Right lobe of liver (tissue), 6 donors: ENCODE results near the gene GSTO1. TPM values are rescaled to one million over a fixed set of nuclear protein-coding genes. Genes with fewer than 3 reads are reported as not detected.

Experiments used
- ATAC-seq, 4 donors: fragments of 200-7000 bp; cut with Tn5 transposase; one replicate each; pipeline ENCODE4 v1.9.1; 2020; ENCODE audit warnings: mild to moderate bottlenecking in 4 of 4, moderate library complexity in 4 of 4
- DNase-seq, 3 donors: peaks; one replicate each; pipeline ENCODE4 v3.0.0-alpha.2; 2020
- H3K27ac ChIP-seq, 3 donors: fragments of 200-600 bp; one replicate each; pipeline ENCODE4 v1.8.0; 2022
- H3K27me3 ChIP-seq, 2 donors: fragments of 200-600 bp; one replicate each; pipeline ENCODE4 v1.8.0; 2022
- H3K36me3 ChIP-seq, 4 donors: fragments of 200-600 bp; sonication (generic) in 1 of 4; one replicate each; pipeline versions ENCODE4 v1.5.1 to v1.8.0; 2017 to 2022; ENCODE audit warnings: control low read depth in 1 of 4
- H3K4me1 ChIP-seq, 4 donors: fragments of 200-600 bp; sonication (generic) in 1 of 4; one replicate each; pipeline versions ENCODE4 v1.5.1 to v1.8.0; 2017 to 2022; ENCODE audit warnings: control low read depth in 1 of 4
- H3K4me3 ChIP-seq, 3 donors: fragments of 200-600 bp; one replicate each; pipeline ENCODE4 v1.8.0; 2022
- H3K9me3 ChIP-seq, 4 donors: fragments of 200-600 bp; sonication (generic) in 1 of 4; one replicate each; pipeline versions ENCODE4 v1.5.1 to v1.8.0; 2017 to 2022; ENCODE audit warnings: control low read depth in 1 of 4
- POLR2A ChIP-seq: fragments of 450-650 bp; IDR thresholded peaks from one replicate; pipeline ENCODE4 v1.6.1; 2017; ENCODE audit warnings: antibody characterized with exemption, mild to moderate bottlenecking
- WGBS: methylation state at CpG from one replicate; pipeline ENCODE4 v1.1.6; 2018; ENCODE audit warnings: low coverage, low lambda C conversion rate; ENCODE audit not compliant: insufficient coverage; ENCODE audit errors: missing lambda C conversion rate; 5-methylcytosine and 5-hydroxymethylcytosine counted together
- intact Hi-C, 2 donors: fragments of 100-400 bp; cut with DNase I; formaldehyde crosslinking; loops; one replicate each; pipeline versions ENCODE4 v1.11.2 to v1.14.1; 2022
- total RNA-seq, 6 experiments: library from RNA; depleted of rRNA in 2 of 6; stranded (reverse); fragments of >200 nt in 2 of 6; fragmentation: NEBNext Ultra II Directional in 3 of 6; extraction: Animal tissue kit (Norgen Biotek cat#: 25700) in 3 of 6; gene quantifications; one replicate each; pipeline versions ENCODE4 v1.1.0 to v1.2.4, GENCODE V29; 2016 to 2023
- TF ChIP-seq, protein P1 (sequence below), 4 donors: fragments of 200-600 bp in 3 of 4; fragments of 450-650 bp in 1 of 4; IDR thresholded peaks; one replicate each; pipeline versions ENCODE4 v1.5.1 to v1.8.0; 2016 to 2022; ENCODE audit warnings: antibody characterized with exemption in 4 of 4, mild to moderate bottlenecking in 2 of 4
- donor health status: DM: no; HTN: yes; CAD: no.
- donor health status: DM: no; HTN: no; CAD: no.
- donor health status: DM: no; HTN: no; CAD: no.
- donor health status: DM: no; HTN: yes; CAD: no.
- donor health status: DM: no; HTN: yes; CAD: no.

The GSTO1 gene
- total RNA-seq, 6 experiments from 2014 or later = 205 to 273 (median 240) TPM

DNA sequence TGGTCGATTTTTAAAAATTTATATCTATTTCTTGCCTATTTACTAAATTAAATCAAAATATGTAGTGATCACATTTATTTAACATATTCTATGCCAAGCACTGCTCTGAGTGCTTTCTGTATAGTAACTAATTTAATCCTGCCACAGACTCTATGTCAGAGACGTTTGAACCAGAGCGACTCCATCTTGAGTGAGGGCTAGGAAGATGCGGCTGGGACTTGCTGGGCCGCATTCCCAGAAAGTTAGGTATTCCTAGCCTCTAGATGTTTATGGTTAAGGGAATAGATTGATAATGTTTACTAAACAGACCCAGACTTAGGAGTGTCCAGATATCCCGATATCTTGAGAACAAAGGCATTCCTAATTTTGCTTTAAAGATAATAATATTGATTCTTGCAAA is 3.2 kb upstream of the GSTO1 start:
- H3K9me3 ChIP-seq = no peaks in the 10 kb centered on the region
- intact Hi-C loops = no loop called here
- WGBS = 86% methylated on average over 6 of the region's 6 CpGs
- H3K4me3 ChIP-seq = no peak overlapping the region
- ATAC-seq = no peak
- no peak for DNase-seq
- H3K4me1 ChIP-seq = peaks cover 0 to 31% (median 10%) of the 10 kb centered on the region in 4 donors
- no peaks in the 10 kb centered on the region for H3K36me3 ChIP-seq
- TF ChIP-seq, protein P1, sequence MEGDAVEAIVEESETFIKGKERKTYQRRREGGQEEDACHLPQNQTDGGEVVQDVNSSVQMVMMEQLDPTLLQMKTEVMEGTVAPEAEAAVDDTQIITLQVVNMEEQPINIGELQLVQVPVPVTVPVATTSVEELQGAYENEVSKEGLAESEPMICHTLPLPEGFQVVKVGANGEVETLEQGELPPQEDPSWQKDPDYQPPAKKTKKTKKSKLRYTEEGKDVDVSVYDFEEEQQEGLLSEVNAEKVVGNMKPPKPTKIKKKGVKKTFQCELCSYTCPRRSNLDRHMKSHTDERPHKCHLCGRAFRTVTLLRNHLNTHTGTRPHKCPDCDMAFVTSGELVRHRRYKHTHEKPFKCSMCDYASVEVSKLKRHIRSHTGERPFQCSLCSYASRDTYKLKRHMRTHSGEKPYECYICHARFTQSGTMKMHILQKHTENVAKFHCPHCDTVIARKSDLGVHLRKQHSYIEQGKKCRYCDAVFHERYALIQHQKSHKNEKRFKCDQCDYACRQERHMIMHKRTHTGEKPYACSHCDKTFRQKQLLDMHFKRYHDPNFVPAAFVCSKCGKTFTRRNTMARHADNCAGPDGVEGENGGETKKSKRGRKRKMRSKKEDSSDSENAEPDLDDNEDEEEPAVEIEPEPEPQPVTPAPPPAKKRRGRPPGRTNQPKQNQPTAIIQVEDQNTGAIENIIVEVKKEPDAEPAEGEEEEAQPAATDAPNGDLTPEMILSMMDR (IDR thresholded peaks at IDR 0.05) = no peak
- no peak for TF ChIP-seq POLR2A
- no peaks in the 10 kb centered on the region for H3K27me3 ChIP-seq
- no peak overlapping the region for H3K27ac ChIP-seq

DNA sequence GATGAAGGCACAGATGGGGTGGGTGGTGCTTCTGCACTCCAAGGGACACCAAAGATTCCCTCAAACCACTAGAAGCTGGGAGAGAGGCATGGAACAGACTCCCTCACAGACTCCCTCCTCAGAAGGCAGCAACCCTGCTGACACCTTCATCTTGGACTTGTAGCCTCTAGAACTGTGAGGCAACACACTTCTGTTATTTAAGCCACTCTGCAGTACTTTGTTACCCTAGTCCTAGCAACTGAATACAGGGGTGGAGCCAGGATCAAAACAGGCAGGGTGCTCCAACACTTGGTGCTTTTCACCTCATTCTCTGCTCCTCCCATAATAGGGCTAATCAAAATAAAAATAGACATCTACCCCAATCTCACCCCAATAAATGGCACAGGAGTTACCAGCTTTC is 2.3 kb upstream of the GSTO1 start:
- Histone ChIP-seq H3K36me3 (peaks cover 0 to 2% (median 0%) of the 10 kb centered on the region in 4 donors), H3K9me3 (no peaks in the 10 kb centered on the region), H3K27ac (peak overlapping the region in 2 of 3 donors; percentile 99), H3K27me3 (no peaks in the 10 kb centered on the region), H3K4me3 (no peak overlapping the region), H3K4me1 (peaks cover 0 to 40% (median 13%) of the 10 kb centered on the region in 4 donors)
- ATAC-seq (no peak), DNase-seq (no peak)
- TF ChIP-seq POLR2A = no peak
- TF ChIP-seq, protein P1 (IDR thresholded peaks at IDR 0.05) = no peak
- intact Hi-C loops = no loop called here

DNA sequence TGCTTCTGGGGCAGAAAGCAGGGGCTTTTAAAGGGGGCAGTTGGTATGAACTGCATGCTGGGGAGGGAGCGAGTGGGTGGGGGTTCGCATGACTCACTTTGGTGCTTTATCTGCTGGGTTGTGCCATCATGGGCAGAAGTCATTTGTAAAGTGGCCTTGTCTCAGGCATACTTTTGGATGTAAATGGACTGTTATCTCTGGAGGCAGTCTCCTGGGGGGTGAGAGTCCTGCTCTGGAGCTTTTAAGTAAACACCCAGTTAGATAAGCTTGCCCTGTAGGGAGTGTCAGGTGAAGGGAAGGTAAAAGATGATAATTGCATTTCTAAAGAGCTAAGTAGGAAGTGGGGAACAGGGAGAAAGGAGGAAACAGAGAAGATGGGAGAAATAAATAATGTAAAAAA is 1.6 kb upstream of the GSTO1 start:
- Histone ChIP-seq H3K9me3 (no peaks in the 10 kb centered on the region), H3K4me3 (no peak overlapping the region), H3K36me3 (peaks cover 0 to 9% (median 0%) of the 10 kb centered on the region in 4 donors), H3K27me3 (no peaks in the 10 kb centered on the region), H3K4me1 (peaks cover 0 to 47% (median 15%) of the 10 kb centered on the region in 4 donors), H3K27ac (peak overlapping the region in 2 of 3 donors; percentile 99)
- ATAC-seq (peak; percentile 47 to 55 (median 51)), DNase-seq (peak in 2 of 3 donors; percentile 30 to 67)
- 5% methylated on average over 2 of the region's 2 CpGs for WGBS
- intact Hi-C loops = no loop called here
- TF ChIP-seq, protein P1 (IDR thresholded peaks at IDR 0.05) = no peak
- no peak for TF ChIP-seq POLR2A

DNA sequence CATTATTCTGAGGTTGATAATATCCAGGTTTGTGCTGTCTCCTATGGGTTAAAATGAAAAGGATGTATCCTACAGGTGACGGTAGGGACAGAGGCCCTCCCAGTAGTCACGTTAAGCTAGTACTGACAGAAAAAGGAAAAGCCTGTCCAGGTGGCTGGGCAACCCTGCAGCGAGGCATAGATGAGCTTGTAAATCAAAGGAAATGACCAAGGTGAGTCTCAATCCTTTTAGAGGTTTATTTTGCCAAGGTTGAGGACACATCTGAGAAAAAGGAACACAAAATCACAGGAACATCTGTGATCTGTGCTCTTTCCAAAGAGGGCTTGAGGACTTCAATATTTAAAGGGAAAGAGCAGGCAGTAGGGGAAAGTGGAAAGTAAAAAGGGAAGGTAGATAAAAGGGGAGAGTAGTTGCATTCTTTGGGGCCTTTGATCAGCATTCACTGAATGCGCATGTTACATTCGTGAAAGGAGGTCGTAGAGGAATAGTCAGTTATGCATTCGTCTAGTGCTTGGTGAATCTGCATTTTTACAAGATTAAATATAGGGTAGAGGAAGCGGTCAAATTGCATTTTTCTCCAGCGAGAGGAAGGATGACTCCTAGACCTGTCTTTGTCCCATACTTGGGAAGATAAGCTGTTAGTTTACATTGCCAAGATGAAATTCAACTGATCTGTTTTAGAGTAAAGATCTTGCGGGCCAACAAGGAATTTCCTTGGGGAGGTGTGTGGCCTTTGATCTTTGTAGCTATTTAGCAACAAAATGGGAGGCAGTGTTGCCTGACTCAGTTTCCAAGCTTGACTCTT is 884 bp upstream of the GSTO1 start:
- Histone ChIP-seq H3K36me3 (peaks cover 0 to 16% (median 5%) of the 10 kb centered on the region in 4 donors), H3K27me3 (no peaks in the 10 kb centered on the region), H3K27ac (peak overlapping the region; percentile 99), H3K9me3 (no peaks in the 10 kb centered on the region), H3K4me3 (peak overlapping the region; percentile 84 to 96 (median 87)), H3K4me1 (peaks cover 0 to 54% (median 19%) of the 10 kb centered on the region in 4 donors)
- TF ChIP-seq, protein P1 (IDR thresholded peaks at IDR 0.05) = no peak
- TF ChIP-seq POLR2A = no peak
- intact Hi-C loops = no loop called here
- ATAC-seq (no peak), DNase-seq (no peak)
- 43% methylated on average over 10 of the region's 10 CpGs for WGBS
